ENCODE data around the gene MSANTD3. TPM values are rescaled to one million over a fixed set of nuclear protein-coding genes. Genes with fewer than 3 reads are reported as not detected.

MSANTD3 gene
- total and polyA plus RNA-seq, 9 of the 15 experiments (the other 6 are each of a cell fraction or from before 2014, with no cell fraction given), result 9.4 to 28.7 (median 22.3) TPM

DNA sequence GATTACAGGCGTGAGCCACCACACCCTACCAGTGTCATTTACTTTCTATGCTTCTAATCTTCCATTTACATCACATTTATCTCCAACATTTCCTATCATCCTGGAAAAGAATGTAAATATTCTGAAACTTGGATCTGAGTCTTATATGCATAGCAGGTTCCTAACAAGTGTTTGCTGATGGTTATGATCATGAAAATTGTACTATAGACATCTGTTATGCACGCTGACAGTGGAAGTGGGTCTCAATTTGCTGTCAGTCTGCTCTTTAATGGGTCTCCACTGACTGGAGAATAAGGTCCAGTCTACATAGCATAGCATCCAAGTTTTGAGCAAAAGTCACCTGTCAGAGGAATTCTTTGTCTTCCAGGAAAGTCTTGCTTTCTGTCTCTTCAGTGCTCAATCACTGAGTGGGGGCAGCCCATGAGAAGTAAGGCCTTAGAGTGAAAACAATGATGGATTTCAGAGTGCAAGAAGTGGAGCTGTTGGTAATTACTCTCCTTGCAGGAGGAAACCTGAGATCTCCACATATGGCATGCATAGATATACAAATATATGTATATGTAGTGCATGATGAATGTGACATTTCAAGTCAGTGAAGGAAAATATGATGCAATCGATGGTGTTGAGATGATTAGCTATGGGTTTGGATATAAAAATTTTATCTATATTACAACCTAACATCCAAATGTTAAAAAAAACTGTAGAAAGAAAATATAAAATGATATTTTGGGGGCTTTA lies 29.2 kb upstream of the MSANTD3 start:
- Histone ChIP-seq H3K27ac (ENCODE audit: extremely low read depth, low read depth, low read length) (no peak overlapping the region), H2AFZ (ENCODE audit: low read depth, low read length) (peak overlapping the region; percentile 8; the same call in 1 of the 2 replicates), H3K36me3 (ENCODE audit: control insufficient read depth, insufficient read depth, low read length) (no peaks in the 10 kb centered on the region), H3K9ac (ENCODE audit: insufficient read depth in 1 of 2, low read depth in 2 of 2, low read length in 2 of 2) (no peak overlapping the region), H3K4me3 (no peak overlapping the region), H3K9me1 (ENCODE audit: control insufficient read depth, insufficient read depth, low read length) (no peaks in the 10 kb centered on the region), H3K4me1 (replicated peaks in 1 of 2; ENCODE audit: control insufficient read depth in 2 of 2, insufficient read depth in 2 of 2, low read length in 2 of 2) (peaks cover 0 to 4% of the 10 kb centered on the region in 2 experiments; a peak in 1 of 5 replicates), H4K20me1 (replicated peaks; ENCODE audit: control insufficient read depth, insufficient read depth, low read length) (no peaks in the 10 kb centered on the region), H3K27me3 (ENCODE audit: control insufficient read depth in 2 of 2, insufficient read depth in 2 of 2, low read length in 2 of 2) (no peaks in the 10 kb centered on the region), H3K4me2 (ENCODE audit: insufficient read depth, low read length) (no peak overlapping the region), H3K9me3 (replicated peaks; ENCODE audit: control insufficient read depth, insufficient read depth, low read depth, low read length) (no peaks in the 10 kb centered on the region), H3K79me2 (ENCODE audit: control insufficient read depth, insufficient read depth, low read length) (no peaks in the 10 kb centered on the region)
- 26% methylated on average over 3 of the region's 3 CpGs for WGBS (ENCODE audit: insufficient coverage, low coverage, missing lambda C conversion rate)
- CTCF ChIA-PET (ENCODE audit: low intra/inter-chr PET ratio), result no interaction called here
- in situ Hi-C loops (cut with MboI) (no loop called here), intact Hi-C loops (cut with micrococcal nuclease) (no loop called here)
- ATAC-seq, result peak; percentile 81
- peak; percentile 49 for FAIRE-seq
- DNase-seq (ENCODE audit: extremely low read depth in 1 of 4, low spot score in 3 of 4), result peak in 1 of 4 experiments; percentile 18
- BruUV-seq (replicated peaks), result no TSS peak
- POLR2A ChIA-PET, result interaction anchor here (1.2 kb wide), 1 partner anchor 45 kb away, joined by 3 read pairs; the partner anchor contains the start of gene TEX10
- no peak for TF ChIP-seq KDM1A (IDR thresholded peaks at IDR 0.05)
- TF ChIP-seq, protein P1, sequence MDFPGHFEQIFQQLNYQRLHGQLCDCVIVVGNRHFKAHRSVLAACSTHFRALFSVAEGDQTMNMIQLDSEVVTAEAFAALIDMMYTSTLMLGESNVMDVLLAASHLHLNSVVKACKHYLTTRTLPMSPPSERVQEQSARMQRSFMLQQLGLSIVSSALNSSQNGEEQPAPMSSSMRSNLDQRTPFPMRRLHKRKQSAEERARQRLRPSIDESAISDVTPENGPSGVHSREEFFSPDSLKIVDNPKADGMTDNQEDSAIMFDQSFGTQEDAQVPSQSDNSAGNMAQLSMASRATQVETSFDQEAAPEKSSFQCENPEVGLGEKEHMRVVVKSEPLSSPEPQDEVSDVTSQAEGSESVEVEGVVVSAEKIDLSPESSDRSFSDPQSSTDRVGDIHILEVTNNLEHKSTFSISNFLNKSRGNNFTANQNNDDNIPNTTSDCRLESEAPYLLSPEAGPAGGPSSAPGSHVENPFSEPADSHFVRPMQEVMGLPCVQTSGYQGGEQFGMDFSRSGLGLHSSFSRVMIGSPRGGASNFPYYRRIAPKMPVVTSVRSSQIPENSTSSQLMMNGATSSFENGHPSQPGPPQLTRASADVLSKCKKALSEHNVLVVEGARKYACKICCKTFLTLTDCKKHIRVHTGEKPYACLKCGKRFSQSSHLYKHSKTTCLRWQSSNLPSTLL (IDR thresholded peaks at IDR 0.05), result no peak
- no peak for TF ChIP-seq NEUROD1 (IDR thresholded peaks at IDR 0.05; ENCODE audit: borderline replicate concordance, low read depth, low read length, partially characterized antibody)
- TF ChIP-seq MED1 (CRISPR knock-in tag; IDR thresholded peaks at IDR 0.05; ENCODE audit: borderline replicate concordance), result no peak
- TF ChIP-seq, protein P2, sequence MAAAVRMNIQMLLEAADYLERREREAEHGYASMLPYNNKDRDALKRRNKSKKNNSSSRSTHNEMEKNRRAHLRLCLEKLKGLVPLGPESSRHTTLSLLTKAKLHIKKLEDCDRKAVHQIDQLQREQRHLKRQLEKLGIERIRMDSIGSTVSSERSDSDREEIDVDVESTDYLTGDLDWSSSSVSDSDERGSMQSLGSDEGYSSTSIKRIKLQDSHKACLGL (CRISPR knock-in tag; IDR thresholded peaks at IDR 0.05; ENCODE audit: borderline replicate concordance, poor library complexity, severe bottlenecking), result no peak
- TF ChIP-seq, protein P3, sequence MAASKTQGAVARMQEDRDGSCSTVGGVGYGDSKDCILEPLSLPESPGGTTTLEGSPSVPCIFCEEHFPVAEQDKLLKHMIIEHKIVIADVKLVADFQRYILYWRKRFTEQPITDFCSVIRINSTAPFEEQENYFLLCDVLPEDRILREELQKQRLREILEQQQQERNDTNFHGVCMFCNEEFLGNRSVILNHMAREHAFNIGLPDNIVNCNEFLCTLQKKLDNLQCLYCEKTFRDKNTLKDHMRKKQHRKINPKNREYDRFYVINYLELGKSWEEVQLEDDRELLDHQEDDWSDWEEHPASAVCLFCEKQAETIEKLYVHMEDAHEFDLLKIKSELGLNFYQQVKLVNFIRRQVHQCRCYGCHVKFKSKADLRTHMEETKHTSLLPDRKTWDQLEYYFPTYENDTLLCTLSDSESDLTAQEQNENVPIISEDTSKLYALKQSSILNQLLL (CRISPR knock-in tag; IDR thresholded peaks at IDR 0.05; ENCODE audit: borderline replicate concordance), result no peak
- TF ChIP-seq ZNF133 (CRISPR knock-in tag; IDR thresholded peaks at IDR 0.05), result no peak
- TF ChIP-seq ZNF561 (CRISPR knock-in tag; conservative IDR thresholded peaks at IDR 0.05), result no peak
- TF ChIP-seq HDAC1 (IDR thresholded peaks at IDR 0.05), result no peak
- TF ChIP-seq MEIS2 (IDR thresholded peaks at IDR 0.05; ENCODE audit: partially characterized antibody), result peak; percentile 84
- TF ChIP-seq ZNF551 (CRISPR knock-in tag; IDR thresholded peaks at IDR 0.05), result no peak
- TF ChIP-seq, protein P4, sequence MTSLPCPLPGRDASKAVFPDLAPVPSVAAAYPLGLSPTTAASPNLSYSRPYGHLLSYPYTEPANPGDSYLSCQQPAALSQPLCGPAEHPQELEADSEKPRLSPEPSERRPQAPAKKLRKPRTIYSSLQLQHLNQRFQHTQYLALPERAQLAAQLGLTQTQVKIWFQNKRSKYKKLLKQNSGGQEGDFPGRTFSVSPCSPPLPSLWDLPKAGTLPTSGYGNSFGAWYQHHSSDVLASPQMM (CRISPR knock-in tag; IDR thresholded peaks at IDR 0.05), result no peak
- no peak for TF ChIP-seq POLR2AphosphoS5 (IDR thresholded peaks at IDR 0.05; ENCODE audit: control insufficient read depth, insufficient read depth, low read depth, low read length)
- TF ChIP-seq, protein P5, sequence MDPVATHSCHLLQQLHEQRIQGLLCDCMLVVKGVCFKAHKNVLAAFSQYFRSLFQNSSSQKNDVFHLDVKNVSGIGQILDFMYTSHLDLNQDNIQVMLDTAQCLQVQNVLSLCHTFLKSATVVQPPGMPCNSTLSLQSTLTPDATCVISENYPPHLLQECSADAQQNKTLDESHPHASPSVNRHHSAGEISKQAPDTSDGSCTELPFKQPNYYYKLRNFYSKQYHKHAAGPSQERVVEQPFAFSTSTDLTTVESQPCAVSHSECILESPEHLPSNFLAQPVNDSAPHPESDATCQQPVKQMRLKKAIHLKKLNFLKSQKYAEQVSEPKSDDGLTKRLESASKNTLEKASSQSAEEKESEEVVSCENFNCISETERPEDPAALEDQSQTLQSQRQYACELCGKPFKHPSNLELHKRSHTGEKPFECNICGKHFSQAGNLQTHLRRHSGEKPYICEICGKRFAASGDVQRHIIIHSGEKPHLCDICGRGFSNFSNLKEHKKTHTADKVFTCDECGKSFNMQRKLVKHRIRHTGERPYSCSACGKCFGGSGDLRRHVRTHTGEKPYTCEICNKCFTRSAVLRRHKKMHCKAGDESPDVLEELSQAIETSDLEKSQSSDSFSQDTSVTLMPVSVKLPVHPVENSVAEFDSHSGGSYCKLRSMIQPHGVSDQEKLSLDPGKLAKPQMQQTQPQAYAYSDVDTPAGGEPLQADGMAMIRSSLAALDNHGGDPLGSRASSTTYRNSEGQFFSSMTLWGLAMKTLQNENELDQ (CRISPR knock-in tag; IDR thresholded peaks at IDR 0.05; ENCODE audit: borderline replicate concordance), result no peak
- peak; percentile 37; the same call in 1 of the 2 replicates for TF ChIP-seq TAL1 (IDR thresholded peaks at IDR 0.05)

Data from K562 (cell line).